ENCODE data around the gene TP53RK.

- TF ChIP-seq POLR2A (IDR thresholded peaks at IDR 0.05), result no peak
- TF ChIP-seq, protein P1, sequence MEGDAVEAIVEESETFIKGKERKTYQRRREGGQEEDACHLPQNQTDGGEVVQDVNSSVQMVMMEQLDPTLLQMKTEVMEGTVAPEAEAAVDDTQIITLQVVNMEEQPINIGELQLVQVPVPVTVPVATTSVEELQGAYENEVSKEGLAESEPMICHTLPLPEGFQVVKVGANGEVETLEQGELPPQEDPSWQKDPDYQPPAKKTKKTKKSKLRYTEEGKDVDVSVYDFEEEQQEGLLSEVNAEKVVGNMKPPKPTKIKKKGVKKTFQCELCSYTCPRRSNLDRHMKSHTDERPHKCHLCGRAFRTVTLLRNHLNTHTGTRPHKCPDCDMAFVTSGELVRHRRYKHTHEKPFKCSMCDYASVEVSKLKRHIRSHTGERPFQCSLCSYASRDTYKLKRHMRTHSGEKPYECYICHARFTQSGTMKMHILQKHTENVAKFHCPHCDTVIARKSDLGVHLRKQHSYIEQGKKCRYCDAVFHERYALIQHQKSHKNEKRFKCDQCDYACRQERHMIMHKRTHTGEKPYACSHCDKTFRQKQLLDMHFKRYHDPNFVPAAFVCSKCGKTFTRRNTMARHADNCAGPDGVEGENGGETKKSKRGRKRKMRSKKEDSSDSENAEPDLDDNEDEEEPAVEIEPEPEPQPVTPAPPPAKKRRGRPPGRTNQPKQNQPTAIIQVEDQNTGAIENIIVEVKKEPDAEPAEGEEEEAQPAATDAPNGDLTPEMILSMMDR (IDR thresholded peaks at IDR 0.05), result no peak
These were observed 2.0 kb upstream of the TP53RK start for GRCh38 chr20:46691196-46691595.
